B cell (primary cell): ENCODE results near the gene EHD1. TPM values are rescaled to one million over a fixed set of nuclear protein-coding genes. Genes with fewer than 3 reads are reported as not detected.

ENCODE experiments used
- ATAC-seq: fragments of 200-7000 bp; cut with Tn5 transposase; one replicate; pipeline ENCODE4 v1.10.0; 2021; ENCODE audit warnings: low read depth, mild to moderate bottlenecking, moderate number of reproducible peaks, moderate library complexity
- CTCF ChIA-PET: fragments of 350-600 bp; sonication (Branson Sonifier 250); formaldehyde crosslinking; loops from one replicate; lab custom pipeline; 2021; ENCODE audit warnings: antibody characterized with exemption, inconsistent platforms; lab: Charles Lee
- POLR2A ChIA-PET: fragments of 350-600 bp; sonication (Branson Sonifier 250); formaldehyde crosslinking; loops from one replicate; lab custom pipeline; 2021; ENCODE audit warnings: antibody characterized with exemption; lab: Charles Lee
- DNase-seq: peaks from one replicate; pipeline ENCODE4 v3.0.0; 2013
- H2AFZ ChIP-seq: 2 replicates; pipeline ENCODE4 v1.6.1; 2012; ENCODE audit warnings: mild to moderate bottlenecking, low read depth, low read length; ENCODE audit not compliant: insufficient read depth, poor library complexity, severe bottlenecking
- H3K27ac ChIP-seq, 2 donors: 1 replicate in 1 of 2; 2 replicates in 1 of 2; pipeline ENCODE4 v1.5.1; 2012 to 2013; ENCODE audit warnings: low read length in 2 of 2, mild to moderate bottlenecking in 2 of 2, moderate library complexity in 1 of 2
- H3K27me3 ChIP-seq, 4 experiments: fragments of 200-600 bp in 1 of 4; sonication (generic) in 1 of 4; replicated peaks in 1 of 4; 1 replicate in 2 of 4; 2 replicates in 2 of 4; pipeline versions ENCODE4 v1.6.1 to v1.7.0; 2013 to 2016; ENCODE audit warnings: low read length in 3 of 4, mild to moderate bottlenecking in 2 of 4, mixed read lengths in 1 of 4, moderate library complexity in 1 of 4; ENCODE audit not compliant: insufficient read depth in 4 of 4, control insufficient read depth in 3 of 4; ENCODE audit errors: control extremely low read depth in 1 of 4
- H3K36me3 ChIP-seq, 2 experiments: replicated peaks in 1 of 2; 1 replicate in 1 of 2; 2 replicates in 1 of 2; pipeline versions ENCODE4 v1.6.1 to v1.7.1; 2013; ENCODE audit warnings: low read length in 1 of 2; ENCODE audit not compliant: insufficient read depth in 2 of 2, control insufficient read depth in 1 of 2; ENCODE audit errors: control extremely low read depth in 1 of 2, extremely low read depth in 1 of 2
- H3K4me1 ChIP-seq, 2 donors: fragments of 200-600 bp in 1 of 2; sonication (generic) in 1 of 2; 1 replicate in 1 of 2; 2 replicates in 1 of 2; pipeline versions ENCODE4 v1.5.1 to v1.6.1; 2013 to 2017; ENCODE audit warnings: low read length in 2 of 2; ENCODE audit not compliant: control insufficient read depth in 2 of 2, insufficient read depth in 2 of 2
- H3K4me2 ChIP-seq: replicated peaks from 2 replicates; pipeline ENCODE3; 2012; ENCODE audit warnings: mild to moderate bottlenecking, low read depth, low read length; ENCODE audit not compliant: poor library complexity, severe bottlenecking
- H3K4me3 ChIP-seq, 5 experiments: fragments of 200-600 bp in 1 of 5; sonication (generic) in 1 of 5; 1 replicate in 3 of 5; 2 replicates in 2 of 5; pipeline versions ENCODE4 v1.5.1 to v1.7.0; 2011 to 2016; ENCODE audit warnings: low read length in 4 of 5, mild to moderate bottlenecking in 4 of 5, low read depth in 2 of 5, control low read depth in 1 of 5, moderate library complexity in 1 of 5; ENCODE audit not compliant: insufficient read depth in 1 of 5; ENCODE audit errors: control extremely low read depth in 1 of 5, extremely low read depth in 1 of 5
- H3K79me2 ChIP-seq: fragments of 200-600 bp; sonication (generic); one replicate; pipeline ENCODE4 v1.6.0; 2016; ENCODE audit warnings: low read length; ENCODE audit not compliant: control insufficient read depth, insufficient read depth
- H3K9ac ChIP-seq: fragments of 200-600 bp; sonication (generic); 2 replicates; pipeline ENCODE4 v1.6.1; 2017; ENCODE audit warnings: mild to moderate bottlenecking, low read length, moderate library complexity
- H3K9me3 ChIP-seq, 3 donors: one replicate each; pipeline versions ENCODE4 v1.6.1 to v1.7.1; 2013; ENCODE audit warnings: low read length in 2 of 3; ENCODE audit not compliant: control insufficient read depth in 2 of 3, insufficient read depth in 1 of 3; ENCODE audit errors: control extremely low read depth in 1 of 3
- H4K20me1 ChIP-seq: 2 replicates; pipeline ENCODE4 v1.6.0; 2012; ENCODE audit warnings: mild to moderate bottlenecking, low read length; ENCODE audit not compliant: insufficient read depth, control insufficient read depth, poor library complexity, severe bottlenecking
- H3K27ac Mint-ChIP-seq: one replicate; pipeline ENCODE4 v1.8.0; 2021; ENCODE audit warnings: mixed read lengths
- H3K27me3 Mint-ChIP-seq: one replicate; pipeline ENCODE4 v1.8.0; 2021; ENCODE audit warnings: mixed read lengths
- H3K4me1 Mint-ChIP-seq: one replicate; pipeline ENCODE4 v1.8.0; 2021; ENCODE audit warnings: mixed read lengths
- H3K4me3 Mint-ChIP-seq: one replicate; pipeline ENCODE4 v1.8.0; 2021; ENCODE audit warnings: mixed read lengths
- H3K9me3 Mint-ChIP-seq: one replicate; pipeline ENCODE4 v1.8.0; 2022; ENCODE audit warnings: mixed read lengths; ENCODE audit not compliant: insufficient read depth
- CTCF ChIP-seq: fragments of 200-600 bp; IDR thresholded peaks from one replicate; pipeline ENCODE4 v1.8.0; 2022; ENCODE audit warnings: antibody characterized with exemption, mild to moderate bottlenecking
- EZH2 ChIP-seq: IDR thresholded peaks from 2 replicates; pipeline ENCODE4 v1.6.1; 2012; ENCODE audit warnings: borderline replicate concordance, low read depth, mild to moderate bottlenecking, moderate library complexity, low read length; ENCODE audit not compliant: insufficient read depth, poor library complexity, severe bottlenecking
- WGBS: methylation state at CpG from one replicate; pipeline ENCODE4 v1.1.5; 2013; ENCODE audit warnings: missing lambda C conversion rate; ENCODE audit not compliant: insufficient coverage; 5-methylcytosine and 5-hydroxymethylcytosine counted together
- intact Hi-C: fragments of 100-400 bp; cut with micrococcal nuclease; formaldehyde crosslinking; loops from one replicate; pipeline ENCODE4 v1.10.0; 2022
- polyA plus RNA-seq: library from polyadenylated mRNA; depleted of rRNA; stranded (reverse); fragments of >200 nt; gene quantifications from 2 replicates; pipeline ENCODE4 v1.2.3, GENCODE V29; 2012
- total RNA-seq, 2 donors: library from RNA; stranded (reverse); fragments of 120-200 nt in 1 of 2; gene quantifications; 1 replicate in 1 of 2; 2 replicates in 1 of 2; pipeline versions ENCODE4 v1.2.3 to v1.2.4, GENCODE V29; 2013 to 2022

Gene EHD1
- total and polyA plus RNA-seq, 2 donors (not counting 1 experiment from before 2014, with no cell fraction given) = 208 to 280 TPM

GRCh38 chr11:64854534-64855502, 23.6 kb downstream of the EHD1 start:
- H3K4me2 ChIP-seq = peak overlapping the region; percentile 76
- DNase-seq = no peak
- ATAC-seq = no peak

More at GRCh38 chr11:64854534-64855502, 23.6 kb downstream of the EHD1 start:
- Mint-ChIP-seq H3K4me3 (peak overlapping the region; percentile 79), H3K27me3 (no peaks in the 10 kb centered on the region), H3K9me3 (no peaks in the 10 kb centered on the region), H3K4me1 (peaks cover 88% of the 10 kb centered on the region), H3K27ac (peak overlapping the region; percentile 95)
- intact Hi-C loops = no loop called here
- peaks cover 95 to 100% of the 10 kb centered on the region in 2 donors for H3K4me1 ChIP-seq
- no peaks in the 10 kb centered on the region for H3K27me3 ChIP-seq
- H3K36me3 ChIP-seq = peaks cover 0 to 54% of the 10 kb centered on the region in 2 experiments
- no peak overlapping the region for H2AFZ ChIP-seq
- ChIA-PET POLR2A (interaction anchor here (2.1 to 8.7 kb wide), 2 partner anchors 10 to 22 kb away, joined by 9 to 158 read pairs; partner anchors contain the start of gene EHD1), CTCF (interaction anchor here (14.3 to 29.2 kb wide), 3 partner anchors 5 to 32 kb away, joined by 343 to 1254 read pairs (median 343); partner anchors contain the start of genes CDC42BPG and EHD1)
- no peak overlapping the region for H3K4me3 ChIP-seq
- peaks cover 70% of the 10 kb centered on the region for H3K79me2 ChIP-seq
- no peaks in the 10 kb centered on the region for H3K9me3 ChIP-seq
- peak overlapping the region; percentile 90 to 100 for H3K27ac ChIP-seq
- no peak overlapping the region for H3K9ac ChIP-seq
- 95% methylated on average over 39 of the region's 45 CpGs for WGBS
- H4K20me1 ChIP-seq = peaks cover 13% of the 10 kb centered on the region
- no peak for TF ChIP-seq CTCF
- no peak for TF ChIP-seq EZH2
